Activated CD8-positive, alpha-beta memory T cell treated with anti-CD3 and anti-CD28 coated beads for 24 hours (primary cell): ENCODE measurements around the gene VWA1.
"Not testable (repeated sequence)": the region's sequence is repeated elsewhere in the genome, so short reads cannot be mapped to it uniquely, and the experiment has no call there.

Experiments used
- DNase-seq: peaks from one replicate; pipeline ENCODE4 v3.0.0-alpha.2; 2020

The VWA1 gene, protein sequence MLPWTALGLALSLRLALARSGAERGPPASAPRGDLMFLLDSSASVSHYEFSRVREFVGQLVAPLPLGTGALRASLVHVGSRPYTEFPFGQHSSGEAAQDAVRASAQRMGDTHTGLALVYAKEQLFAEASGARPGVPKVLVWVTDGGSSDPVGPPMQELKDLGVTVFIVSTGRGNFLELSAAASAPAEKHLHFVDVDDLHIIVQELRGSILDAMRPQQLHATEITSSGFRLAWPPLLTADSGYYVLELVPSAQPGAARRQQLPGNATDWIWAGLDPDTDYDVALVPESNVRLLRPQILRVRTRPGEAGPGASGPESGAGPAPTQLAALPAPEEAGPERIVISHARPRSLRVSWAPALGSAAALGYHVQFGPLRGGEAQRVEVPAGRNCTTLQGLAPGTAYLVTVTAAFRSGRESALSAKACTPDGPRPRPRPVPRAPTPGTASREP

DNA sequence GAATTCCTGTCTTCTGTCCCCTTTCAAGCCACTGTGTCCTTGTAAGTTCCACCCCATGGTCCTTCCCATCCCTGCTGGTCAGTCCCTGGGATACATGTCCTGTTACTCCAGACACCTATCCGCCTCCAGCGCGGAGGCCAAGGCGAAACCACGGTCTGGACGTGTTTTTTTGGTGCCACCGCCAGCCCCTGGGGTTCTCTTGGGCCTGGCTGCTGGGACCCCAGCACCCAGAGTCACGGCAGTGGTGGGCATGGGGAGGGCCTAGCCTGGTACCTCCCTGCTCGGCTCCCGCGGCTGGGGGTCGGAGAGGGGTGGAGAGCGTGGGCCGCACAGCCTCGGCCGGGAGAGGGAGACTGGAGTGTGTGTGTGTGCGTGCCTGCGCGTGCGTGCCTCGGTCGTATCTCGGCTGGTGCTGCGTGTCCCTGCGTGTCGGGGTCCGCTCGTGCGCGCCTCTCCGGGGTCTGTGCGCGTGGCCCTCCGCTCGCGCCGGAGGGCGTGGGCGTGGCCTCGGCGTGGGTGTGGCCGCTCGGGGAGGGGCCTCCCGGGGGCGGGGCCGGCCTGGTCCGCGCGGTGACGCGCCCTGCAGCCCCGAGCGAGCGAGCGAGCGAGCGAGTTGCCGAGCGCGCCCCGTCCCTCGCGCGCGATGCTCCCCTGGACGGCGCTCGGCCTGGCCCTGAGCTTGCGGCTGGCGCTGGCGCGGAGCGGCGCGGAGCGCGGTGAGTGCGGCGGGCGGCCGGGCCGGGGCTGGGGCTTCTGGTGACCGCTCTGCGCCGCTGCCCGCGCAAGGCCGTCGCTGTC lies at the start of gene VWA1:
TSS of gene VWA1 (plus strand) at position 585 of the 798 bp plus-strand sequence. CDS start at position 644, 59 bp downstream.
- DNase-seq, result peak; percentile 86

DNA sequence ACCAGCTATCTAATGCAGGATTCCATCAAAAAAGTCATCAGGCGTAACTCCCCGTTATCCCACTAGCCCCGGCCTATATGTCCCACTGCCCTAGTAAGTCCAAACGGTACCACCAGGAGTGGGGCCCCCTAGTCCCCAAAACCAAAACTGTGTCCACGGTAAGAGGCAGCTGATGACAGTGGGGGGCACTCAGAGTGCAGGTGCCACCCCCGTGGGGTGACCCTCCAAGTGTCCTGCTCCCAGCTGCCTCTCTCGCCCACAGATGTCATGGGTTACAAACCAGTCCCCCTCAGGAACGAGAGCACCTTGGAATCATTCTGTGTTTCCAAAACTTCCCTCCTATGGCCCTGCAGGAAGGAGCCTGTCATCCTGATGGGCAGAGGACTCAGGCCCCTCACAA lies 49.6 kb upstream of the VWA1 start:
- no peak for DNase-seq

DNA sequence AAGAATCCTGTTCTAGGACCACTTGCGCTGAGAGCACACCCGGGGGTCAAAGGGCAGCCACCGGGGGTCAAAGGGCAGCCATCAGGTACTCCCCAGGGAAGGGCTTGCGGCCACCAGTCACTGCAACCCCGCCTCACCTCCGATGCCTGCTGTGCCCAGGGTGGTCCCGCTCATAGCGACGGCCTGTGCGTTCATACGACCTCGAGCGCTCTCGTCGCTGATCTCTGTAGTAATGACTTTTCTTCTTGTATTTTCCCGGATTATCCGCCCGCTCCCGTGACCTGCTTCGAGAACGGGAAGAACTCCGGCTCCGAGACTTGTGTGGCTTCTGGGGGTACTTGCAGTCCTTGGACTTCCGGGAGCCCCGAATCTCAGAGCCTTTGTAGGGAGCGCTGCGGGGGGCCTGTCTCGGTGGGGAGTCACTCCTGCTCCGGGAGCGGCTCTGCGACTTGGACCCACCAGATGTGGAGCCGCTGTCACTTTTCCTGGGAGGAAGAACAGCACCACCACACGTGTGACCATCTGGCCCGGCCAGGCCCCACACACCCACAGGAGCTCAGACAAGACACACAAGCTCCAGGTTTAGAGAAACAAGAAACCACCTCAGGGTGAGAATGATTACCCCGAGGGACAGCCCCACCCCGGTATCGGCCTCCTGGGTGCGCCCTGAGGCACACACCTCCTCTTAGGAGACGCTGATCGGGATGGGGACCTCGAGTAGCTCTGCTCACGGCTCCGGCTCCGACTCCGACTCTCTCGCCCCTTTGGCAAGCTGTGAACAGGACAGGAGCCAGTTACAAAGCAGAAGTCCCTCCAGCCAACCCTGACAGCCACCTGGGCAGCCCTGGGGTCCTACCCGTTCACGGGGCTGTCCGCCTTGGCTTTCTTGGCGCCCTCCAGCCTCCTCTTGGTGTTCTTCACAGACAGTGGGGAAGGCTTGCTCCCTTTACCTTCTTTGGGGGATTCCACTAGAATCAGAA lies 48.1 kb upstream of the VWA1 start:
- no peak for DNase-seq

DNA sequence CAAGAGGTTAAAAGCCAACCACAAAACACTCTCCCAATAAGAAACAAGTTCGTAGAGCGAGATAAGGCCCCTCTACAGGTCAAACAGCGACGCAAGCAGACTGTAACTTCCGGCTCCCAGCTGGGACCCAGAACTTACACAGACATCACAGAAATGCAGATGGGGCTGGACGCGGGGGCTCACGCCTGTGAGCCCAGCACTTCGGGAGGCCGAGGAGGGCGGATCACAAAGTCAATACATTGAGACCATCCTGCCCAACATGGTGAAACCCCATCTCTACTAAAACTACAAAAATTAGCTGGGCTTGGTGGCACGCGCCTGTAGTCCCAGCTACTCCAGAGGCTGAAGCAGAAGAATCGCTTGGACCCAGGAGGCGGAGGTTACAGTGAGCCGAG lies 47.4 kb upstream of the VWA1 start:
- DNase-seq, result no peak

DNA sequence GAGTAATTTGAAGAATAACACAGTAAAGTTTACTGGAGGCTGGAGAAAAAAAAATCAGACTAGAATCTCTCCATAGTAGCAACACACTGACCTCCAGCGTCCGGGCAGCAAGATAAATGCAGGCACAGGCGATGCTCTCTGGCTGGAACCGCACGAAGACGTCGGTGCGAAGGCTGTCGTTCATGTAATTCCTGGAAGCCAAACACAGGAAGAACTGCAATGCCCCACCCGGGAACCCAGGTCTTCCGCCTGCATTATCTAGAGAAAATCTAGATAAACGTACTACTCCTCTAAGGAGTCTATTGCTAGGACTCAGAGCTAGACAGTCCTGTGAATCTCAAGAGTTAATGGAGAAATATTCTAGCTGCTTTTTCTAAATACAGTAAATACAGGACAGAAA lies 44.8 kb upstream of the VWA1 start:
- no peak for DNase-seq

DNA sequence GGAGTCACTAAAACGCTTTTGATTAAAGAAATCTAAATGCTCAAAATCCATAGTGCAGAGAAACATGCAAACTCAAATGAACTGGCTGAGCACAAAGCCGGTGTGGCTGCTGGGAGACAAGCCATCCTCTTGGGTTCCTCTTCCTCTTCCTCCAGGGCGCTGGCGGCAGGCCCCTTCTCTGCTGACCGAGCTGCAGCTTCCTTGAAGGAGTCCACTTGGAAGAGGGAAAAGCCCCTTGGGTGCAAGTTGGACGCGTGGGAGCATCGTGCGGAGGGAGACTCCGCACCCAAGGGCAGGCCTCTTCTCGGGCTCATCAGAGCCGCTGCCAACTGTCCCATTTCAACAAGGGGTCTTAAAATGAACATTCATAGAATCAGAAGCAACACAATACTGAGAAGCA lies 44.3 kb upstream of the VWA1 start:
- DNase-seq, result no peak

DNA sequence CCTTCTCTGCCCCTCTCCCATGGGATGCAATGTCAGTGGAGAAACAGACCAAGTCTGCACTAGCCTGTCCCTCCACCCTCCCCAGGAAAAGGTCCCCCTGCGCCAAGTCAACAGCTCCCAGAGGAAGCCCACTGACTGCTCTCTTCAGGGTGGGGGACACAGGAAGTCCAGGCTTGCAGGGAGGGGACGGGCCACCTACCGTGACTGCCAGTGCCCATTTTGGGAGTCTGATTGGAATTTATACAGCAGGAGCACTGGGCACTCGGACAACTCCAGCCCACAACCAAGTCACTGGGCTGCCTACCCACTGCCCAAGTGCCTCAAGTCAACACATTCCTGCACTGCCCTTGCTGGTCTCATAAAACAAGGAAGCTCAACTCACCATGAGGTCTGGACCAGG lies 42.5 kb upstream of the VWA1 start:
- DNase-seq, result no peak

DNA sequence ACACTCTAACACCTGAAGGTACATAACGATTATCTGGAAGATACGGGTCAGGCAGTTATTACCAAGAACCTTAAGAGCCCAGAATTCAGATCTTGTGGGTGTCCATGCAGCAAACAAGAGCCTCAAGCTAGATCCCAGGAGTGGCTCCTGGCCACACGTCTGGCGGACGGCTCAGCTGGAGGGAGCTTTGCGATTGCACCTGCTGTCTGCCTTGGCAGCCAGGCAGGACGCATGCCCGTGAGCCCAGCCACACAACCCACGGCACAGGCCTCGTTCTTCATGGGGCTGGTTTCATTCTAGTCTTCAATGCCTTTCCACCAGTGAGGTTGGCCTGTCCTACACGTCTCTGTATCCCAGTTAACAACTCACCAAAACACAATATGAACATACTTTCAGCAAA lies 42.1 kb upstream of the VWA1 start:
- DNase-seq, result no peak

DNA sequence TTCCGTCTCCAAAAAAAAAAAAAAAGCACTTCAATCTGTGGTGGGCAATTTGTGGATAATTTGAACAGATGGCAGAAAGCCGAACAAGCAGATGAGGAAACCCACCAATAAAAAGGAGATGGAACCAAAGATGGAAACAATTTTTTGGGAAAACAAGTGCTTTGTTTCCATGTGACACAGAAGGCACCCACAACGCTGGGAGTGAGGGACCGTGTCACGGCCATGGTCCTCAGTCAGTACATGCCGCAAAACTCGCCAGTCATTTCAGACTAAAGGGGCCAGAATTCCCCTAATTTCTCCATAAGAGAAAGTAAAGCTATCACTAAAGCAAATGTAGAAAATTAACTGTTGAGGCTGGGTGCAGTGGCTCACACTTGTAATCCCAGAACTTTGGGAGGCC lies 41.4 kb upstream of the VWA1 start:
- no peak for DNase-seq

DNA sequence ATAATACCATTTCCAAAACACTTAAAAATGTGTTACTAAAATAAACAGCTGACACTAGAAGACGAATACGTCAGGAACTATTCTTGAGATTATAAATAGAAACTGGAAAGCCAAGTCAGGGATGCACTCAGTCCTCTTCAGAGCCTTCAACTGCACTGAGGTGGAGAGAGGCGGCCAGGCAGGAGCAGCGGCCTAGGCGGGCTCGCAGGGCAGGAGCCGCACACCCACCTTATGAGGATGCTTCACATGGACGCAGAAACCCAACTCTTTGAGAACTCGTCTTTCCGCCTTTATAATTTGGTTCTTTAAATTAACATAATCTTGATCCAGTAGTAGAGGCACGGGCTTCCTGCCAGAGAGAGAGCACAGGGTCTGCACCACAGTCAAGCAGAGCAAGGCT lies 40.3 kb upstream of the VWA1 start:
- no peak for DNase-seq

DNA sequence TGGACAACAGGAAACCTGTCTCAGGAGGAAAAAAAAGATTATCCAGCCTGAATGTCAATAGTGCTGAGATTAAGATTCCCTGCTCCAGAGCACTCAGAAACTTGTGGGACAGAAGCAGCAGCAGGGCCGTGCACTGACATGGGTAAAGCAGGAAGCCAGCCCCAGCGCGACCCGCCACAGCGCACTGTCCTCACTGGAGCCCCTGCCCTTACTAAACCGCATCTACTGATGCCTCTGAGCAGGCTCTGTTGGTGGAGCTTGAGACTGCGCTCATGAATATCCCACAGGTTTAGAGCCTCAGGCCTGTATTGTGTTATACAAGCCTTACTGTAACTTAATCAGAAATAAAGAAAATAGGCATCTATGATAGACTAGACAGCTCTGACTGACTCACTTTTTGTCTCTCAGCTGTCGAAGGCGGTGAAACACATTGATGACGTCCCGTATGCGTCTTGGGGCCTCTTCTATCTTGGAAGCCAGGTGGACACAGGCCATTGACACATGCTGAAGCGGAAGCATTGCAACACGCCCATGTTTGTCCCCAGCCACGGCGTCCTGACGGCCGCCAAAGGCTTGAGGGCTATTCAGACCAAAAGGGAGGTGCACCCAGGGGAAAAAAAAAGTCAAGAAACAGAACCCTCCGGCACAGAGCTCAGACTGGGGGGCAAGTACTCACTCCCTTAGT lies 37.5 kb upstream of the VWA1 start:
- DNase-seq, result no peak

DNA sequence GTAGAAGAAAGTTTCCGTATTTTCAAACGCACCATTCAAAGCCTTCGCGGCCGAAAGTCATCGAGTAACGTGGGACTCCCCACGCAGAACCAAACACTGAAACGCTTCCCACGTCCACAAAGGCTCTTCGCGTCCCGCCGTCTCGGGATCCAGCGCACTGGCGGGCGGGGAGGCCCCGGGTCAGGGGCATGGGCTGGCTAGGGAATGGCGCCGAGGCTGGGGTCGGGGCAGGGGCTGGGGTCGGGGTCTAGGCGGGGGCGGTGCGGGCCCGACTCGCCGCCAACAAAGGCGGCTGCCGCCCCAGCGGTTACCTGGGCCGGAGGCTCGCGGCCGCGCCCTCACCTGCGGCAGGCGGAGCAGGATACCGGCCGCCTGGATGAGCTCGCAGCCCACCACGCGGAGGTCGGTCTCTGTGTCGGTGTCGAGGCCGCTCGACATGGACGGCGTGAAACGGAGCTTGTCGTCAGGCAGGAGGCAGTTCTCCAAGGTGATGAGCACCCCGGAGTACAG lies 36.8 kb upstream of the VWA1 start:
- DNase-seq, result no peak

DNA sequence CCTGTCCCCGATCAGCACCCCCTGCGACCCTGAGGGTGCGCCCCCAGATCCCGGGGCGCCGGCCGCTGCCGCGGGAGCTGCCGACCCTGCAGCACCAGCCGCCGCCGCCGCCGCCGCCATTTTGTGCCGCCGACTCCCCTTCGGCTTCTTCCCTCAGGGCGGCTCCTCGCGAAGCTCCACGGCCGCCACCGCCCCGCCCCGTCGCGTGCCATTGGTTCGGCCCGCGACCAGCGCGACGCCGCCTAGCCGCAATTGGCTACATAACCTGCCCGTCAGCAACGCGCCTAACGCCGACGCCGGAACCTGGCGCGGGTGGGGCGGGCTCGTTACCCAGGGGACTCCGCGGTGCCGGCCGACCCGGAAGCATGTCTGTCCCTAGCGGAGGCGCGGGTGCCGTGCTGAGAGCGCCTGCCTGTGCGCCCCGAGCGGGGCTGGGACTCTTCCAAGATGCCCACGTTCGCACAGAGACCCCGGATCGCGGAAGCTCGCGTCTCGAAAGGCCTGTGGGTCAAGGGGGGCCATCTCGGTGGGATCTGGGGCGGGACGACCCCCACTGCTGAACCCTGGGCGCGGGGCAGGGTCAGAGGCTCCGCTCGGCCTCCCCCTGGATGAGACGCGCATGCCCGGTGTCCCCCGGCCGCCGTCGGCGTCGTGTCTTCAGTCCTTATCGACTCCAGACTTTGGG lies 36.2 kb upstream of the VWA1 start, which contains the start of gene CCNL2:
TSS of gene CCNL2 (minus strand) at position 149 of the 685 bp plus-strand sequence. CDS start at position 120, 29 bp downstream.
- peak; percentile 99 for DNase-seq

DNA sequence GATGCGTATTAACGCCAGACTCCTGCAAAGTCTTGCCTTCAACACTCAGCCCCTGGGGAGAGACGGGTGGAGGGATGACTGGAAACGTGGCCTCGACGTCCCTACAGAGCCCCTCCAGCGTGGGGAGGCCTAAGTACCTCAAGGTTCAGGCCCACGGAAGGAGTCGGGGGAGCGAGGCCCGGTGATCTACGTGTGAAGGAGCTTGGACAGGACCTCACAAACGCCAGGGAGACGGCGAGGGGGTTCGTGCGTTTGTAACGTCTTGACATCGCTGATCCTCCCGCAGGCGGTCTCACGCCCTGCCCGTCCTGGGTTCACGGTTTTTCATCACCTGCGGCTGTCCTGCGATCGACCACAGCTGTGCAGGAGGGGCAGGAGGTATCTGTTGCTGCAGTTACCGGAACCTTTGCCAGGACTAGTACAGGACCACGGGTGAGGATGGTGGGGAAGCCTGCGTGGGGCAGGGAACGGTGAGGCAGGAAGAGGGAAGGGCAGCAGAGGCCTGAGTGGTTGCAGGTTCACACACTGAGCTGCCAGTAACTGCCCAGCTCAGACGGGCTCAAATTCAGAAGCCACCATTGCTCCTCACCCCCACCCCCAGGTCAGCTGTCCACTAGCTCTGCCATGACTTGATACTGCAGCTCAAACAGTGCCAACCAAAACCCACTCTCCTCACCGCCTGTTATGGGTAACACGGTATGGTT lies 35.5 kb upstream of the VWA1 start:
- no peak for DNase-seq

DNA sequence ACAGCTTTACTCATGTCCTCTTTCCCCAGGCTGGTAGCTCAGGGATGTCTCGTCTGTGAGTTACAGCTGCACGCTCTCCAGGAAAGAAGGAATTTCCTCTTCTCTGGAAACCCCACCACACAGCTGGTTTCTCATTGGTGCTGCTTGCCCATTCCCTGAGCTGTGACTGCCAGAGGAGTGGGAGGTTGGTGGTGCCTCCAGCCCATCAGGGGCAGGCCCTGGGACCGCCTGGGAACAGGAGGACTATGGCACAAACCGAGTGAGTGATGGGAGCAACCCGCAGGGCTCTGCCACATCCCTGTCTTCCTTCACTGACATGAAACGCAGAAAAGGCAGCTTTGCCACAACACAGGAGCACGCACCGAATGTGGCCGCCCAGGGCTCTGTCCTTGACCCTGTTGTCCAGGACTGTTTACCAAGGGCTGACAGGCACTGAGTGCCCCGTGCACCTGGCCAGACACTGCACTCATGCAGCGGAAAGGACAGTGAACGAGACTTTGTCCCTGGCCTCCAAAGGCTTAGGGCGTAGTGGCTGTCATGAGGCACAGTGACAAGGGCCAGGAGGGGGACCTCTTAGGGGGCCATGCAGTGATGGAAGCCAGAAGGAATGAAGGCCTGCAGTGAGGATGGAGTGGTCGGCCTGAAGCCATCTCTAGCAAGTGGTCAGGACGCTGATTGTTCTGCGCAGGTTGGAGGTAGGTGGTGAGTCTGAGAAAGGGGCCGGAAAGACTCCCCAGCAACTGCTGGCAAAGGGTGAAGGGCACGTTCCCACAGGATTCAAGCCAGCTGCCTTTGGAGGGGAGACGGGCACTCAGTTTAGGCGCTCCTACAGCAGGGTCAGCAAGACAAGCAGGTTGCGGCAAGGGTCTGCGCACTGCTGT lies 34.7 kb upstream of the VWA1 start:
- DNase-seq, result no peak

DNA sequence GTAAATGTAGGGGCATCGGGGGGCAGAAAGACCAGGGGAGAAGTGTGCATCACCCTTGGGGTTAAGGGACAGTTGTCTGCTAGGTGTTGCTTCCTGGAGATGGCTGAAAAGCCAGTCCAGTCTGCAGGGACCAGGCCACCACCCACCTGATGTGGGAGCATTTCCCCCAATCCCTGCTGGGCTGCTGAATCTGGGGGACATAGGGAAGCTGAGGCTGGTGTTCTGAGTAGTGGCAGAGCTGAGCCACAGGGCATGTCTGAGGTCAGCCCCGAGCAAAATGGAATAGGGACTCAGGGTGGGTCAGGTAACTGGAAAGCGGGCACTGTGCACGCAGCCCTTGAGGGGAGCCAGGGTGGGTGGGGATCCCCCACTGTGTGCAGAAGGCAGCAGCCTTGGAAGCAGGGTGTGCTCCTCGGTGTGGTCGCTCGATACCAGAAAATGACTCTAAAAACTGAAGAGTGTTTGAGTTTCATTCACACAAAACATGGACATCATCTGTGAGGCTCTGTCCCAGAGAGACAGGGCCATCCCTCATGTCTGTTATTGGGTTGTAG lies 34.0 kb upstream of the VWA1 start:
- DNase-seq, result no peak

DNA sequence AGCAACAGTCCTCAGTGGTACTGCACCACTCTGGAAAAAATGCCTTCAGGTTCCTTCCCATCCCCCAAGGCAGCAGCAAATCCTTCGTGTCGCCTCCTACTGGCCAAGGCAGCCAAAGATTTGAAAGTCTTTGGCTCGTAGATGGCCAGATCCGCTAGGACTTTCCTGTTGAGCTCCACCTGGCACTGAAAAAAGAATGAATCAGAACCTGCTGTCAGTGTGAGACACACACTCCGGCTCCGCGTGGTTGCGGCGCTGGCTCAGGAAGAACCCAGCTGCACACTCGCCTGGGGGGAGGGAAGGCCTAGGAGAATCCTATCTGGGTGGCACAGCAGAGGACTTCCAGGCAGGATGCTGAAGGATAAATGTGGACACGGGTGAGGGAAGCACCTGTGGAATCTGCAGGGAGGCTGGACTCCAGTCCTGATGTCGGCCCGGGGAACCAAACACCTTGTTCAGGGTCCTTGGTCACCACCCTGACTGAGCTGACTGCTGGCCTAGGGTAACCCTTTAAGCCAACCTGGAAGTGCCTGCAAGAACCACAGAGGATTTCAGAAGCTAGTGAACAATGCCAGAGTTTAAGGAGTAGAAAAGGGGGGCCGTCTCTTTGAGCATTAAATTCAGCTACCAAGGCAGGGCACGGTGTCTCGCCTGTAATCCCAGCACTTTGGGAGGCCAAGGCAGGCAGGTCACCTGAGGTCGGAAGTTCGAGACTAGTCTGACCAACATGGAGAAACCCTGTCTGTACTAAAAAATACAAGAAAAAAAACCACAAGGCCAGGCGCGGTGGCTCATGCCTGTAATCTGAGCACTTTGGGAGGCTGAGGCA lies 33.2 kb upstream of the VWA1 start:
- peak; percentile 67 for DNase-seq

DNA sequence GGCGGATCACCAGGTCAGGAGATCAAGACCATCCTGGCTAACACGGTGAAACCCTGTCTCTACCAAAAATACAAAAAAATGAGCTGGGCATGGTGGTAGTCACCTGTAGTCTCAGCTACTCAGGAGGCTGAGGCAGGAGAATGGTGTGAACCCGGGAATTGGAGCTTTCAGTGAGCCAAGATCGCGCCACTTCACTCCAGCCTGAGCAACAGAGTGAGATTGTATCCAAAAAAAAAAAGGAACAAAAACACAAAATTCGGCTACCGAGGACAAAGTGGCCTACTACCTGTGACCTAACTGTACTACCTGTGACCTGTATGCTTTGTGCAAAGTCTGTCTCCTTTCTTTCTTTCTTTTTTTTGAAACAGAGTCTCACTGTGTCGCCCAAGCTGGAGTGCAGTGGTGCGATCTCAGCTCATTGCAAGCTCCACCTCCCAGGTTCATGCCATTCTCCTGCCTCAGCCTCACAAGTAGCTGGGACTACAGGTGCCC lies 32.5 kb upstream of the VWA1 start:
- not testable (repeated sequence) for DNase-seq
